ENCODE results near the gene ZDHHC21.
"Not testable (repeated sequence)": the region's sequence is repeated elsewhere in the genome, so short reads cannot be mapped to it uniquely, and the experiment has no call there.

GRCh38 chr9:14682616-14683015, 10.6 kb downstream of the ZDHHC21 start:
- TF ChIP-seq, protein P1, sequence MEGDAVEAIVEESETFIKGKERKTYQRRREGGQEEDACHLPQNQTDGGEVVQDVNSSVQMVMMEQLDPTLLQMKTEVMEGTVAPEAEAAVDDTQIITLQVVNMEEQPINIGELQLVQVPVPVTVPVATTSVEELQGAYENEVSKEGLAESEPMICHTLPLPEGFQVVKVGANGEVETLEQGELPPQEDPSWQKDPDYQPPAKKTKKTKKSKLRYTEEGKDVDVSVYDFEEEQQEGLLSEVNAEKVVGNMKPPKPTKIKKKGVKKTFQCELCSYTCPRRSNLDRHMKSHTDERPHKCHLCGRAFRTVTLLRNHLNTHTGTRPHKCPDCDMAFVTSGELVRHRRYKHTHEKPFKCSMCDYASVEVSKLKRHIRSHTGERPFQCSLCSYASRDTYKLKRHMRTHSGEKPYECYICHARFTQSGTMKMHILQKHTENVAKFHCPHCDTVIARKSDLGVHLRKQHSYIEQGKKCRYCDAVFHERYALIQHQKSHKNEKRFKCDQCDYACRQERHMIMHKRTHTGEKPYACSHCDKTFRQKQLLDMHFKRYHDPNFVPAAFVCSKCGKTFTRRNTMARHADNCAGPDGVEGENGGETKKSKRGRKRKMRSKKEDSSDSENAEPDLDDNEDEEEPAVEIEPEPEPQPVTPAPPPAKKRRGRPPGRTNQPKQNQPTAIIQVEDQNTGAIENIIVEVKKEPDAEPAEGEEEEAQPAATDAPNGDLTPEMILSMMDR (IDR thresholded peaks at IDR 0.05): not testable (repeated sequence)
- TF ChIP-seq POLR2A (IDR thresholded peaks at IDR 0.05): not testable (repeated sequence)

Data from prostate gland (tissue), 2 donors.